ENCODE data around the gene KCNA2.

The KCNA2 gene

GRCh38 chr1:110602466-110602865 is 3.7 kb downstream of the KCNA2 start:
- ATAC-seq (replicated peaks), result no peak
- Mint-ChIP-seq H3K27me3 (peaks cover 49 to 54% of the 10 kb centered on the region in 2 donors), H3K27ac (no peak overlapping the region), H3K9me3 (no peaks in the 10 kb centered on the region), H3K36me3 (no peaks in the 10 kb centered on the region), H3K4me1 (peaks cover 9 to 17% of the 10 kb centered on the region in 2 donors), H3K4me3 (no peak overlapping the region)
- DNase-seq, result no peak

GRCh38 chr1:110601332-110601731 is 4.8 kb downstream of the KCNA2 start:
- Mint-ChIP-seq H3K27ac (no peak overlapping the region), H3K4me3 (no peak overlapping the region), H3K36me3 (no peaks in the 10 kb centered on the region), H3K27me3 (peaks cover 46 to 53% of the 10 kb centered on the region in 2 donors), H3K4me1 (peaks cover 3 to 7% of the 10 kb centered on the region in 2 donors), H3K9me3 (no peaks in the 10 kb centered on the region)
- DNase-seq, result no peak
- ATAC-seq (replicated peaks), result no peak

GRCh38 chr1:110600716-110601115 is 5.4 kb downstream of the KCNA2 start:
- Mint-ChIP-seq H3K27me3 (peaks cover 45 to 47% of the 10 kb centered on the region in 2 donors), H3K36me3 (no peaks in the 10 kb centered on the region), H3K9me3 (no peaks in the 10 kb centered on the region), H3K27ac (no peak overlapping the region), H3K4me3 (no peak overlapping the region), H3K4me1 (peaks cover 0 to under 1% of the 10 kb centered on the region in 2 donors)
- DNase-seq (no peak), ATAC-seq (replicated peaks) (no peak)

GRCh38 chr1:110597966-110598365 is 8.2 kb downstream of the KCNA2 start:
- H3K4me1 Mint-ChIP-seq, result peaks cover 6 to 11% of the 10 kb centered on the region in 2 donors
- H3K27ac Mint-ChIP-seq, result no peak overlapping the region
- H3K4me3 Mint-ChIP-seq, result no peak overlapping the region
- peaks cover 26 to 34% of the 10 kb centered on the region in 2 donors for H3K27me3 Mint-ChIP-seq
- DNase-seq (no peak), ATAC-seq (replicated peaks) (no peak)
- no peaks in the 10 kb centered on the region for H3K36me3 Mint-ChIP-seq
- no peaks in the 10 kb centered on the region for H3K9me3 Mint-ChIP-seq

GRCh38 chr1:110596312-110596711 is 9.8 kb downstream of the KCNA2 start:
- H3K9me3 Mint-ChIP-seq, result no peaks in the 10 kb centered on the region
- no peak for DNase-seq
- peaks cover 35 to 39% of the 10 kb centered on the region in 2 donors for H3K27me3 Mint-ChIP-seq
- peaks cover 6 to 11% of the 10 kb centered on the region in 2 donors for H3K4me1 Mint-ChIP-seq
- no peaks in the 10 kb centered on the region for H3K36me3 Mint-ChIP-seq
- no peak overlapping the region for H3K27ac Mint-ChIP-seq
- ATAC-seq (replicated peaks), result no peak
- no peak overlapping the region for H3K4me3 Mint-ChIP-seq

- H3K4me1 Mint-ChIP-seq, result peaks cover 6 to 11% of the 10 kb centered on the region in 2 donors
- no peak for ATAC-seq (replicated peaks)
- no peak overlapping the region for H3K27ac Mint-ChIP-seq
- peaks cover 39 to 44% of the 10 kb centered on the region in 2 donors for H3K27me3 Mint-ChIP-seq
- no peaks in the 10 kb centered on the region for H3K9me3 Mint-ChIP-seq
- H3K36me3 Mint-ChIP-seq, result no peaks in the 10 kb centered on the region
- no peak overlapping the region for H3K4me3 Mint-ChIP-seq
- DNase-seq, result no peak
These were observed 10.8 kb downstream of the KCNA2 start for GRCh38 chr1:110595353-110595710.

- H3K27ac Mint-ChIP-seq, result no peak overlapping the region
- H3K4me3 Mint-ChIP-seq, result no peak overlapping the region
- DNase-seq, result no peak
- H3K27me3 Mint-ChIP-seq, result peaks cover 33 to 44% of the 10 kb centered on the region in 2 donors
- H3K36me3 Mint-ChIP-seq, result no peaks in the 10 kb centered on the region
- no peak for ATAC-seq (replicated peaks)
- peaks cover 6 to 11% of the 10 kb centered on the region in 2 donors for H3K4me1 Mint-ChIP-seq
- no peaks in the 10 kb centered on the region for H3K9me3 Mint-ChIP-seq
These were observed 11.5 kb downstream of the KCNA2 start for GRCh38 chr1:110594456-110595352.

- DNase-seq, result no peak
- Mint-ChIP-seq H3K27ac (no peak overlapping the region), H3K4me3 (no peak overlapping the region), H3K4me1 (peaks cover 6 to 11% of the 10 kb centered on the region in 2 donors), H3K27me3 (peaks cover 35 to 47% of the 10 kb centered on the region in 2 donors), H3K9me3 (no peaks in the 10 kb centered on the region), H3K36me3 (no peaks in the 10 kb centered on the region)
- ATAC-seq (replicated peaks), result no peak
These were observed 12.3 kb downstream of the KCNA2 start for GRCh38 chr1:110593902-110594301.

- H3K4me1 Mint-ChIP-seq, result peaks cover 6 to 11% of the 10 kb centered on the region in 2 donors
- no peaks in the 10 kb centered on the region for H3K36me3 Mint-ChIP-seq
- ATAC-seq (replicated peaks) (no peak), DNase-seq (no peak)
- no peaks in the 10 kb centered on the region for H3K9me3 Mint-ChIP-seq
- H3K4me3 Mint-ChIP-seq, result no peak overlapping the region
- H3K27ac Mint-ChIP-seq, result no peak overlapping the region
- peaks cover 45 to 52% of the 10 kb centered on the region in 2 donors for H3K27me3 Mint-ChIP-seq
These were observed 14.2 kb downstream of the KCNA2 start for GRCh38 chr1:110591956-110592355.

GRCh38 chr1:110588991-110589390 is 17.2 kb downstream of the KCNA2 start:
- ATAC-seq (replicated peaks) (no peak), DNase-seq (no peak)
- Mint-ChIP-seq H3K4me3 (no peak overlapping the region), H3K4me1 (peaks cover 0 to 2% of the 10 kb centered on the region in 2 donors), H3K9me3 (no peaks in the 10 kb centered on the region), H3K27ac (no peak overlapping the region), H3K27me3 (peaks cover 35 to 47% of the 10 kb centered on the region in 2 donors), H3K36me3 (no peaks in the 10 kb centered on the region)

GRCh38 chr1:110588486-110588885 is 17.7 kb downstream of the KCNA2 start:
- DNase-seq (no peak), ATAC-seq (replicated peaks) (no peak)
- peaks cover 35 to 47% of the 10 kb centered on the region in 2 donors for H3K27me3 Mint-ChIP-seq
- H3K36me3 Mint-ChIP-seq, result no peaks in the 10 kb centered on the region
- H3K4me1 Mint-ChIP-seq, result no peaks in the 10 kb centered on the region
- H3K9me3 Mint-ChIP-seq, result no peaks in the 10 kb centered on the region
- H3K27ac Mint-ChIP-seq, result no peak overlapping the region
- no peak overlapping the region for H3K4me3 Mint-ChIP-seq

GRCh38 chr1:110587906-110588305 is 18.3 kb downstream of the KCNA2 start:
- Mint-ChIP-seq H3K27me3 (peaks cover 35 to 47% of the 10 kb centered on the region in 2 donors), H3K27ac (no peak overlapping the region), H3K4me1 (no peaks in the 10 kb centered on the region), H3K9me3 (no peaks in the 10 kb centered on the region), H3K36me3 (no peaks in the 10 kb centered on the region), H3K4me3 (no peak overlapping the region)
- ATAC-seq (replicated peaks), result no peak
- no peak for DNase-seq

- H3K27ac Mint-ChIP-seq, result no peak overlapping the region
These were observed 20.7 kb downstream of the KCNA2 start for GRCh38 chr1:110585481-110585880.

GRCh38 chr1:110584045-110584444 is 22.1 kb downstream of the KCNA2 start:
- Mint-ChIP-seq H3K4me3 (no peak overlapping the region), H3K36me3 (no peaks in the 10 kb centered on the region), H3K4me1 (no peaks in the 10 kb centered on the region), H3K27me3 (peaks cover 34 to 54% of the 10 kb centered on the region in 2 donors), H3K9me3 (no peaks in the 10 kb centered on the region), H3K27ac (no peak overlapping the region)
- ATAC-seq (replicated peaks) (no peak), DNase-seq (no peak)

More at GRCh38 chr1:110585481-110585880, 20.7 kb downstream of the KCNA2 start:
- Mint-ChIP-seq H3K4me3 (no peak overlapping the region), H3K9me3 (no peaks in the 10 kb centered on the region), H3K27me3 (peaks cover 30 to 44% of the 10 kb centered on the region in 2 donors), H3K4me1 (no peaks in the 10 kb centered on the region), H3K36me3 (no peaks in the 10 kb centered on the region)
- DNase-seq (no peak), ATAC-seq (replicated peaks) (no peak)

- ATAC-seq (replicated peaks) (no peak), DNase-seq (no peak)
- Mint-ChIP-seq H3K27ac (no peak overlapping the region), H3K4me3 (no peak overlapping the region), H3K4me1 (no peaks in the 10 kb centered on the region), H3K9me3 (no peaks in the 10 kb centered on the region), H3K27me3 (peaks cover 34 to 54% of the 10 kb centered on the region in 2 donors), H3K36me3 (no peaks in the 10 kb centered on the region)
These were observed 22.7 kb downstream of the KCNA2 start for GRCh38 chr1:110583505-110583904.
